ENCODE data around the gene CDK4.
"Not testable (repeated sequence)": the region's sequence is repeated elsewhere in the genome, so short reads cannot be mapped to it uniquely, and the experiment has no call there.

The CDK4 gene

GRCh38 chr12:57719777-57720605 lies 32.1 kb downstream of the CDK4 start:
- DNase-seq (ENCODE audit: low read depth in 2 of 2): no peak
- TF ChIP-seq, protein P1, sequence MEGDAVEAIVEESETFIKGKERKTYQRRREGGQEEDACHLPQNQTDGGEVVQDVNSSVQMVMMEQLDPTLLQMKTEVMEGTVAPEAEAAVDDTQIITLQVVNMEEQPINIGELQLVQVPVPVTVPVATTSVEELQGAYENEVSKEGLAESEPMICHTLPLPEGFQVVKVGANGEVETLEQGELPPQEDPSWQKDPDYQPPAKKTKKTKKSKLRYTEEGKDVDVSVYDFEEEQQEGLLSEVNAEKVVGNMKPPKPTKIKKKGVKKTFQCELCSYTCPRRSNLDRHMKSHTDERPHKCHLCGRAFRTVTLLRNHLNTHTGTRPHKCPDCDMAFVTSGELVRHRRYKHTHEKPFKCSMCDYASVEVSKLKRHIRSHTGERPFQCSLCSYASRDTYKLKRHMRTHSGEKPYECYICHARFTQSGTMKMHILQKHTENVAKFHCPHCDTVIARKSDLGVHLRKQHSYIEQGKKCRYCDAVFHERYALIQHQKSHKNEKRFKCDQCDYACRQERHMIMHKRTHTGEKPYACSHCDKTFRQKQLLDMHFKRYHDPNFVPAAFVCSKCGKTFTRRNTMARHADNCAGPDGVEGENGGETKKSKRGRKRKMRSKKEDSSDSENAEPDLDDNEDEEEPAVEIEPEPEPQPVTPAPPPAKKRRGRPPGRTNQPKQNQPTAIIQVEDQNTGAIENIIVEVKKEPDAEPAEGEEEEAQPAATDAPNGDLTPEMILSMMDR (IDR thresholded peaks at IDR 0.05; ENCODE audit: low read depth, low read length): no peak
- no peak overlapping the region for H3K4me3 ChIP-seq (replicated peaks in 1 of 2; ENCODE audit: low read depth in 2 of 2, low read length in 2 of 2)

DNA sequence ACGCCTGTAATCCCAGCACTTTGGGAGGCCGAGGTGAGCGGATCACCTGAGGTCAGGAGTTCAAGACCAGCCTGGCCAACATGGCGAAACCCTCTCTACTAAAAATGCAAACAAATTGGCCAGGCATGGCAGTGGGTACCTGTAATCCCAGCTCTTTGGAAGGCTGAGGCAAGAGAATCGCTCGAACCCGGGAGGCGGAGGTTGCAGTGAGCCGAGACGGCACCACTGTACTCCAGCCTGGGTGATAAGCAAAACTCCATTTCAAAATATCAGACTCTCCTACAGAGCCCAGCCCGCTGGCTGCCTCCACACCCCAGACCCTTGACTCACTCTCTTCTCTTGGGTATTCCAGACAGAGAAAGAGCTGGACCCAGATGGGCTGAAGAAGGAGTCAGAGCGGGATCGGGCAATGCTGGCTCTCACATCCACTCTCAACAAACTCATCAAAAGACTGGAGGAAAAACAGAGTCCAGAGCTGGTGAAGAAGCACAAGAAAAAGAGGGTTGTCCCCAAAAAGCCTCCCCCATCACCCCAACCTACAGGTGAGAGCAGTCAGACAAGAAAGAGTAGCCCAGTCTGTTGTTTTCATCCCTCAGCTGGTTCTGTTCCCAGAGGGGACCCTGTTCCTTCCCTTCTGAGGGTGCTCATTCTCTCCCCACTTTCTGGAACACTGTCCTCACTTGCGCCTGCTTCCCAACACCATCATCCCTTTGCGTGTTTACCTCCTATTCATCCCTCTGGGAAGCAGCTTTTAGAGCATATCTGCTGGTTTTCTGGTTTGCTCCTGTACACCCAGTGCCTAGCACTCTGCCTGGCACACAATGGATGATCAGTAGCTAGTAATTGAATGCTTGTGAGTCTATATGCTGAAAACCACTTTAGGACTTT lies 33.2 kb downstream of the CDK4 start:
- TF ChIP-seq, protein P1 (IDR thresholded peaks at IDR 0.05; ENCODE audit: low read depth, low read length): no peak
- no peak overlapping the region for H3K4me3 ChIP-seq (replicated peaks in 1 of 2; ENCODE audit: low read depth in 2 of 2, low read length in 2 of 2)
- no peak for DNase-seq (ENCODE audit: low read depth in 2 of 2)

DNA sequence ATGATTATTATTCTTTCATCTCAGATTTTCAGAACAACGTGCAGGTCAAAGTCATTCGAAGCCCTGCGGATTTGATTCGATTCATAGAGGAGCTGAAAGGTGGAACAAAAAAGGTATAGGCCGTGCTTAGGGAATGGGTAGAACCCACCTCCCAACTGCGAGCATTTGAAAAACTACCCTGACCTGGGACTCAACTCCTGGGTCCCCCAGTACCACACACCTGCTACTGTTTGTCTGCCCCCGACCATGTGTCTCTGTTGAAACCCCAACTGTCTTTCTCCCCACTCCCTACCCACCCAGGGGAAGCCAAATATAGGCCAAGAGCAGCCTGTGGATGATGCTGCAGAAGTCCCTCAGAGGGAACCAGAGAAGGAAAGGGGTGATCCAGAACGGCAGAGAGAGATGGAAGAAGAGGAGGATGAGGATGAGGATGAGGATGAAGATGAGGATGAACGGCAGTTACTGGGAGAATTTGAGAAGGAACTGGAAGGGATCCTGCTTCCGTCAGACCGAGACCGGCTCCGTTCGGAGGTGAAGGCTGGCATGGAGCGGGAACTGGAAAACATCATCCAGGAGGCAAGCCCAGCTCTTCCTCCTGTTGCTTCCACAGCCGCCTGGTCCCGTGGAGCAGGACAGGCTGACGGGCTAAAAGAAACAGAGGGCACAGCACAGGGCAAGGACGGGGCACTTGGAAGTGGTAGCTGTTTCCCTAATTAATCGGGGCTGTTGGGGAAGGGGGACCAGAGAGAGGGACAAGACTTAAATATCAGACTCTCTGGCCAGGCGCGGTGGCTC lies 34.1 kb downstream of the CDK4 start:
- no peak overlapping the region for H3K4me3 ChIP-seq (replicated peaks in 1 of 2; ENCODE audit: low read depth in 2 of 2, low read length in 2 of 2)
- no peak for DNase-seq (ENCODE audit: low read depth in 2 of 2)
- TF ChIP-seq, protein P1 (IDR thresholded peaks at IDR 0.05; ENCODE audit: low read depth, low read length): no peak

DNA sequence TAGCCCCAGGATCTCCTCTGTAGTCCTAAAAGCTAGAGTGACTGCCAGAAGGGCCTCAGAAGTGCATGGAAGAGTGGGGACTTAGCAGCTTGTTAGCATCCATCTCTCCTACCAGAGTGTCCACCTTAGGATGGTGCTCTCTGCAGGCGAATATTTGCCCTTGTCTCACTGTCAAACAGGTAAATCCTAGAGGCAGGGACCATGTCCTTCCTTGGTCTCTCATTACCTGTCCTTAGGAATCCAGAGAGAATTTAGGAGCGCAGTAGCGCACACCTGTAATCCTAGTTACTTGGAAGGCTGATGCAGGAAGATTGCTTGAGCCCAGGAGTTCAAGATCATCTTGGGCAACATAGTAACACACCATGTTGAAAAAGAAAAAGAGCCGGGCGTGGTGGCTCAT lies 35.0 kb downstream of the CDK4 start:
- TF ChIP-seq, protein P1 (IDR thresholded peaks at IDR 0.05; ENCODE audit: low read depth, low read length): no peak
- no peak for DNase-seq (ENCODE audit: low read depth in 2 of 2)
- no peak overlapping the region for H3K4me3 ChIP-seq (replicated peaks in 1 of 2; ENCODE audit: low read depth in 2 of 2, low read length in 2 of 2)

DNA sequence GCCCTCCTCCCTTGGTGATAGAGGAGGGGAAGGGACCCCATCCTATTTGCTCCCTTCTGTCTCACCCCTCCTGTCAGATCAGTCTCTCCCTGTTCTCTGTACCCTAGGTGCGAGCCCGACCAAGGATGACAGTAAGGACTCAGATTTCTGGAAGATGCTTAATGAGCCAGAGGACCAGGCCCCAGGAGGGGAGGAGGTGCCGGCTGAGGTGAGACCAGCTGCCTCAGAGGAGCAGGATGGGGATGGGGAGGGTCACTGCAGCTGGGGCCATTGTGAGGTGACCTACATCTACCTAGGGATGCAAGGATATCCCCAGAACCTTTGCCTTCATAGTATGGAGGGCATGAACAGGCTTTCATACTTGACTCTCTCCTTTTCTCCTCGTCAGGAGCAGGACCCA lies 35.8 kb downstream of the CDK4 start:
- no peak overlapping the region for H3K4me3 ChIP-seq (replicated peaks in 1 of 2; ENCODE audit: low read depth in 2 of 2, low read length in 2 of 2)
- TF ChIP-seq, protein P1 (IDR thresholded peaks at IDR 0.05; ENCODE audit: low read depth, low read length): no peak
- no peak for DNase-seq (ENCODE audit: low read depth in 2 of 2)

DNA sequence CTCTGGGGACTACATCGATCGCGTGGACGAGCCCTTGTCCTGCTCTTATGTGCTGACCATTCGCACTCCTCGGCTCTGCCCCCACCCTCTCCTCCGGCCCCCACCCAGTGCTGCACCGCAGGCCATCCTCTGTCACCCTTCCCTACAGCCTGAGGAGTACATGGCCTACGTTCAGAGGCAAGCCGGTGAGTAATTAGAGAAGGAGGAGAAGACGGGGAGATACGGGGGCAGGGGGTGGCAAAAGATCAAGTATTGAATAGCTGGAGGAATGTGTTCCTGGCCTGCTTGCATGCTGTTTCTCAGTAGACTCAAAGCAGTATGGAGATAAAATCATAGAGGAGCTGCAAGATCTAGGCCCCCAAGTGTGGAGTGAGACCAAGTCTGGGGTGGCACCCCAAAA lies 36.3 kb downstream of the CDK4 start:
- no peak overlapping the region for H3K4me3 ChIP-seq (replicated peaks in 1 of 2; ENCODE audit: low read depth in 2 of 2, low read length in 2 of 2)
- TF ChIP-seq, protein P1 (IDR thresholded peaks at IDR 0.05; ENCODE audit: low read depth, low read length): no peak
- no peak for DNase-seq (ENCODE audit: low read depth in 2 of 2)

GRCh38 chr12:57715036-57715748 lies 36.9 kb downstream of the CDK4 start:
- DNase-seq (ENCODE audit: low read depth in 2 of 2): not testable (repeated sequence)

More at GRCh38 chr12:57715036-57715748, 36.9 kb downstream of the CDK4 start:
- H3K4me3 ChIP-seq (replicated peaks in 1 of 2; ENCODE audit: low read depth in 2 of 2, low read length in 2 of 2): not testable (repeated sequence)
